ENCODE results near the gene DCTN2. TPM values are rescaled to one million over a fixed set of nuclear protein-coding genes. Genes with fewer than 3 reads are reported as not detected.

DCTN2 gene
- total RNA-seq, 1 experiment from 2014 or later = 129 TPM

GRCh38 chr12:57491393-57492280 is 55.4 kb downstream of the DCTN2 start:
- TF ChIP-seq, protein P1, sequence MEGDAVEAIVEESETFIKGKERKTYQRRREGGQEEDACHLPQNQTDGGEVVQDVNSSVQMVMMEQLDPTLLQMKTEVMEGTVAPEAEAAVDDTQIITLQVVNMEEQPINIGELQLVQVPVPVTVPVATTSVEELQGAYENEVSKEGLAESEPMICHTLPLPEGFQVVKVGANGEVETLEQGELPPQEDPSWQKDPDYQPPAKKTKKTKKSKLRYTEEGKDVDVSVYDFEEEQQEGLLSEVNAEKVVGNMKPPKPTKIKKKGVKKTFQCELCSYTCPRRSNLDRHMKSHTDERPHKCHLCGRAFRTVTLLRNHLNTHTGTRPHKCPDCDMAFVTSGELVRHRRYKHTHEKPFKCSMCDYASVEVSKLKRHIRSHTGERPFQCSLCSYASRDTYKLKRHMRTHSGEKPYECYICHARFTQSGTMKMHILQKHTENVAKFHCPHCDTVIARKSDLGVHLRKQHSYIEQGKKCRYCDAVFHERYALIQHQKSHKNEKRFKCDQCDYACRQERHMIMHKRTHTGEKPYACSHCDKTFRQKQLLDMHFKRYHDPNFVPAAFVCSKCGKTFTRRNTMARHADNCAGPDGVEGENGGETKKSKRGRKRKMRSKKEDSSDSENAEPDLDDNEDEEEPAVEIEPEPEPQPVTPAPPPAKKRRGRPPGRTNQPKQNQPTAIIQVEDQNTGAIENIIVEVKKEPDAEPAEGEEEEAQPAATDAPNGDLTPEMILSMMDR (conservative IDR thresholded peaks at IDR 0.05; ENCODE audit: low read depth, low read length) = peak; percentile 42; the same call in 1 of the 2 replicates
- no peak for TF ChIP-seq EZH2 (IDR thresholded peaks at IDR 0.05; ENCODE audit: borderline replicate concordance, low read depth, low read length, poor library complexity, severe bottlenecking)
- peak; percentile 52 for DNase-seq (ENCODE audit: low spot score)
- H3K36me3 ChIP-seq (ENCODE audit: insufficient read depth, low read length, poor library complexity, severe bottlenecking) = peaks cover 52% of the 10 kb centered on the region

GRCh38 chr12:57490126-57490525 is 56.9 kb downstream of the DCTN2 start:
- H3K27ac ChIP-seq (ENCODE audit: low read depth, low read length, poor library complexity, severe bottlenecking) = no peak overlapping the region
- H3K4me3 ChIP-seq (ENCODE audit: low read depth, low read length, poor library complexity, severe bottlenecking) = no peak overlapping the region
- ChIA-PET POLR2A (ENCODE audit: low non-redundant PET) (no interaction called here), CTCF (no interaction called here)
- peaks cover 49% of the 10 kb centered on the region for H3K36me3 ChIP-seq (ENCODE audit: insufficient read depth, low read length, poor library complexity, severe bottlenecking)
- no peaks in the 10 kb centered on the region for H3K9me3 ChIP-seq (ENCODE audit: low read depth, low read length, poor library complexity, severe bottlenecking)
- no TSS peak for BruUV-seq (replicated peaks)
- intact Hi-C loops (cut with micrococcal nuclease; ENCODE audit: unreplicated experiment) = no loop called here
- peaks cover 9% of the 10 kb centered on the region for H3K4me1 ChIP-seq (ENCODE audit: insufficient read depth, low read length, poor library complexity, severe bottlenecking)
- no peak for TF ChIP-seq EZH2 (IDR thresholded peaks at IDR 0.05; ENCODE audit: borderline replicate concordance, low read depth, low read length, poor library complexity, severe bottlenecking)
- TF ChIP-seq, protein P1 (conservative IDR thresholded peaks at IDR 0.05; ENCODE audit: low read depth, low read length) = no peak
- no peak for DNase-seq (ENCODE audit: low spot score)
- H3K27me3 ChIP-seq (replicated peaks; ENCODE audit: insufficient read depth, low read depth, low read length, poor library complexity) = no peaks in the 10 kb centered on the region

More at GRCh38 chr12:57491393-57492280, 55.4 kb downstream of the DCTN2 start:
- intact Hi-C loops (cut with micrococcal nuclease; ENCODE audit: unreplicated experiment) = no loop called here
- ChIA-PET CTCF (no interaction called here), POLR2A (ENCODE audit: low non-redundant PET) (interaction anchor here (0.7 kb wide), 1 partner anchor 11 kb away, joined by 4 read pairs; no protein-coding TSS in a partner anchor)
- BruUV-seq (replicated peaks) = no TSS peak
- H3K27ac ChIP-seq (ENCODE audit: low read depth, low read length, poor library complexity, severe bottlenecking) = no peak overlapping the region
- H3K9me3 ChIP-seq (ENCODE audit: low read depth, low read length, poor library complexity, severe bottlenecking) = no peaks in the 10 kb centered on the region
- no peaks in the 10 kb centered on the region for H3K27me3 ChIP-seq (replicated peaks; ENCODE audit: insufficient read depth, low read depth, low read length, poor library complexity)
- H3K4me1 ChIP-seq (ENCODE audit: insufficient read depth, low read length, poor library complexity, severe bottlenecking) = peaks cover 9% of the 10 kb centered on the region
- H3K4me3 ChIP-seq (ENCODE audit: low read depth, low read length, poor library complexity, severe bottlenecking) = no peak overlapping the region

DNA sequence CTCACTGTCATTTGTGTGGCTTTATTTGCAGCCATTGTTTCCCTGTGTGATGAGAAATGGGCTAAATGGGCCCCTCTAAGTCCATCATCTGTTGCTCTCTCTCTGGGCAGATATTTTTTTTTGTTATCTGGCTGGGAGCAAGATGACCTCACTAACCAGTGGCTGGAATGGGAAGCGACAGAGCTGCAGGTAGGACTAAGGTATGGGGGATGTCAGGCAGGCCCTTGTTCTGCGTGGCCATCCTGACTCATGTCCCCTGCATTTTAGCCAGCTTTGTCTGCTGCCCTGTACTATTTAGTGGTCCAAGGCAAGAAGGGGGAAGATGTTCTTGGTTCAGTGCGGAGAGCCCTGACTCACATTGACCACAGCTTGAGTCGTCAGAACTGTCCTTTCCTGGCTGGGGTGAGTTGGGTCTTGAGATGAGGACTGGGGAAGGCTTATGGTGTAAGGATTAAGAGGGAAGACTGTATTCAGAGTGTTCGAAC is 57.8 kb downstream of the DCTN2 start:
- peaks cover 45% of the 10 kb centered on the region for H3K36me3 ChIP-seq (ENCODE audit: insufficient read depth, low read length, poor library complexity, severe bottlenecking)
- TF ChIP-seq EZH2 (IDR thresholded peaks at IDR 0.05; ENCODE audit: borderline replicate concordance, low read depth, low read length, poor library complexity, severe bottlenecking) = no peak
- TF ChIP-seq, protein P1 (conservative IDR thresholded peaks at IDR 0.05; ENCODE audit: low read depth, low read length) = no peak
- H3K27ac ChIP-seq (ENCODE audit: low read depth, low read length, poor library complexity, severe bottlenecking) = peak overlapping the region; percentile 94
- DNase-seq (ENCODE audit: low spot score) = no peak
- no peaks in the 10 kb centered on the region for H3K9me3 ChIP-seq (ENCODE audit: low read depth, low read length, poor library complexity, severe bottlenecking)
- BruUV-seq (replicated peaks) = no TSS peak
- intact Hi-C loops (cut with micrococcal nuclease; ENCODE audit: unreplicated experiment) = no loop called here
- H3K4me1 ChIP-seq (ENCODE audit: insufficient read depth, low read length, poor library complexity, severe bottlenecking) = peaks cover 9% of the 10 kb centered on the region
- ChIA-PET POLR2A (ENCODE audit: low non-redundant PET) (no interaction called here), CTCF (no interaction called here)
- peak overlapping the region; percentile 84 for H3K4me3 ChIP-seq (ENCODE audit: low read depth, low read length, poor library complexity, severe bottlenecking)
- no peaks in the 10 kb centered on the region for H3K27me3 ChIP-seq (replicated peaks; ENCODE audit: insufficient read depth, low read depth, low read length, poor library complexity)

Data from A673 (cell line).